PC-9 (cell line): ENCODE measurements around the gene SEC31B. TPM values are rescaled to one million over a fixed set of nuclear protein-coding genes. Genes with fewer than 3 reads are reported as not detected.

Experiments used
- BruUV-seq: library from RNA; stranded (reverse); fragments of 400-500 nt; replicated peaks from 2 replicates; lab custom pipeline; 2021; lab: Mats Ljungman, UMichigan
- CTCF ChIA-PET: fragments of 300-600 bp; sonication (Branson Sonifier 250); formaldehyde crosslinking; loops from one replicate; lab custom pipeline; 2022; ENCODE audit warnings: antibody characterized with exemption; lab: Charles Lee
- POLR2A ChIA-PET: fragments of 300-600 bp; sonication (Branson Sonifier 250); formaldehyde crosslinking; loops from one replicate; lab custom pipeline; 2022; ENCODE audit warnings: antibody characterized with exemption; ENCODE audit not compliant: unreplicated experiment; lab: Charles Lee
- DNase-seq, 2 experiments: peaks; one replicate each; pipeline versions ENCODE4 v3.0.0 to v3.0.0-alpha.2; 2015 to 2022; ENCODE audit warnings: mixed read lengths in 1 of 2
- H2AFZ ChIP-seq: fragments of 200-600 bp; sonication (generic); 2 replicates; pipeline ENCODE4 v1.8.1; 2017; ENCODE audit warnings: antibody characterized with exemption
- H3F3A ChIP-seq: fragments of 200-600 bp; sonication (generic); 2 replicates; pipeline ENCODE4 v1.8.1; 2017; ENCODE audit warnings: antibody characterized with exemption, mild to moderate bottlenecking, low read depth; ENCODE audit not compliant: insufficient read depth
- H3K27ac ChIP-seq: fragments of 200-600 bp; sonication (generic); 2 replicates; pipeline ENCODE4 v1.6.1; 2016; ENCODE audit warnings: mixed run types
- H3K27me3 ChIP-seq: fragments of 200-600 bp; sonication (generic); 2 replicates; pipeline ENCODE4 v1.6.1; 2016; ENCODE audit warnings: low read depth, mixed run types; ENCODE audit not compliant: insufficient read depth
- H3K36me3 ChIP-seq: fragments of 200-600 bp; sonication (generic); 2 replicates; pipeline ENCODE4 v1.6.1; 2016; ENCODE audit warnings: low read depth, mixed run types
- H3K4me1 ChIP-seq: fragments of 200-600 bp; sonication (generic); replicated peaks from 2 replicates; pipeline ENCODE4 v1.6.1; 2016; ENCODE audit warnings: mixed run types; ENCODE audit not compliant: insufficient read depth
- H3K4me2 ChIP-seq: fragments of 200-600 bp; sonication (generic); 2 replicates; pipeline ENCODE4 v1.6.1; 2017; ENCODE audit warnings: mixed run types
- H3K4me3 ChIP-seq: fragments of 200-600 bp; sonication (generic); 2 replicates; pipeline ENCODE4 v1.6.1; 2016; ENCODE audit warnings: mixed run types
- H3K79me2 ChIP-seq: fragments of 200-600 bp; sonication (generic); 2 replicates; pipeline ENCODE4 v1.6.1; 2017; ENCODE audit warnings: low read depth, mixed run types
- H3K9me2 ChIP-seq: fragments of 200-600 bp; sonication (generic); 2 replicates; pipeline ENCODE4 v1.8.1; 2017; ENCODE audit warnings: mild to moderate bottlenecking; ENCODE audit not compliant: insufficient read depth
- H3K9me3 ChIP-seq: fragments of 200-600 bp; sonication (generic); 2 replicates; pipeline ENCODE4 v1.8.1; 2016; ENCODE audit warnings: low read depth; ENCODE audit not compliant: insufficient read depth
- H4K20me1 ChIP-seq: fragments of 200-600 bp; sonication (generic); 2 replicates; pipeline ENCODE4 v1.8.1; 2017; ENCODE audit not compliant: insufficient read depth
- EZH2 ChIP-seq: fragments of 200-600 bp; sonication (generic); IDR thresholded peaks from 2 replicates; pipeline ENCODE4 v1.8.0; 2017; ENCODE audit warnings: antibody characterized with exemption, low read depth
- intact Hi-C: fragments of 100-400 bp; cut with micrococcal nuclease; formaldehyde crosslinking; loops from one replicate; pipeline ENCODE4 v1.10.0; 2022; ENCODE audit not compliant: unreplicated experiment
- total RNA-seq: library from RNA; stranded (reverse); gene quantifications from 2 replicates; pipeline ENCODE4 v1.2.3, GENCODE V29; 2021
- TF ChIP-seq, protein P1 (sequence below): fragments of 200-600 bp; sonication (generic); conservative IDR thresholded peaks from 2 replicates; pipeline ENCODE4 v1.6.1; 2017; ENCODE audit warnings: mixed run types, antibody characterized with exemption, mild to moderate bottlenecking, moderate library complexity

Gene SEC31B
- total RNA-seq, 1 experiment from 2014 or later: 7.4 TPM

DNA sequence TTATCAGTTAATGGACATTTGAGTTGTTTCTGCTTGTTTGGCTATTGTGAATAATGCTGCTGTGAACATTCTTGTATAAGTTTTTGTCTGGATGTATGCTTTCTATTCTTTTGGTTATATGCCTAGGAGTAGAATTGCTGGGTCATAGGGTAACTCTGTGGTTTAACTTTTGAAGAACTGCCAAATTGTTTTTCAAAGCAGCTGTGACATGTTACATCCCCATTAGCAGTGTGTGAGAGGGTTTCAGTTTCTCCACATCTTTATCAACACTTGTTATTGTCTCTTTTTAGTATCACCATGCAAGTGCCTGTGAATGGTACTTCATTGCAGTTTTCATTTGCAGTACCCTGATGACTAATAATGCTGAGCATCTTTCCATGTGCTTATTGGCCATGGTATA is 12.1 kb upstream of the SEC31B start:
- H3K27ac ChIP-seq: no peak overlapping the region
- no peaks in the 10 kb centered on the region for H3K27me3 ChIP-seq
- POLR2A ChIA-PET: no interaction called here
- no peak for DNase-seq
- no peak overlapping the region for H2AFZ ChIP-seq
- peaks cover 16% of the 10 kb centered on the region; the same call in 1 of the 2 replicates for H3K4me1 ChIP-seq
- TF ChIP-seq EZH2: no peak
- TF ChIP-seq, protein P1, sequence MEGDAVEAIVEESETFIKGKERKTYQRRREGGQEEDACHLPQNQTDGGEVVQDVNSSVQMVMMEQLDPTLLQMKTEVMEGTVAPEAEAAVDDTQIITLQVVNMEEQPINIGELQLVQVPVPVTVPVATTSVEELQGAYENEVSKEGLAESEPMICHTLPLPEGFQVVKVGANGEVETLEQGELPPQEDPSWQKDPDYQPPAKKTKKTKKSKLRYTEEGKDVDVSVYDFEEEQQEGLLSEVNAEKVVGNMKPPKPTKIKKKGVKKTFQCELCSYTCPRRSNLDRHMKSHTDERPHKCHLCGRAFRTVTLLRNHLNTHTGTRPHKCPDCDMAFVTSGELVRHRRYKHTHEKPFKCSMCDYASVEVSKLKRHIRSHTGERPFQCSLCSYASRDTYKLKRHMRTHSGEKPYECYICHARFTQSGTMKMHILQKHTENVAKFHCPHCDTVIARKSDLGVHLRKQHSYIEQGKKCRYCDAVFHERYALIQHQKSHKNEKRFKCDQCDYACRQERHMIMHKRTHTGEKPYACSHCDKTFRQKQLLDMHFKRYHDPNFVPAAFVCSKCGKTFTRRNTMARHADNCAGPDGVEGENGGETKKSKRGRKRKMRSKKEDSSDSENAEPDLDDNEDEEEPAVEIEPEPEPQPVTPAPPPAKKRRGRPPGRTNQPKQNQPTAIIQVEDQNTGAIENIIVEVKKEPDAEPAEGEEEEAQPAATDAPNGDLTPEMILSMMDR: no peak
- H3K79me2 ChIP-seq: peaks cover 29% of the 10 kb centered on the region
- intact Hi-C loops: no loop called here
- 0 out of 2 replicates have a peak, but pooled peaks cover 2% of the 10 kb centered on the region for H4K20me1 ChIP-seq
- no peaks in the 10 kb centered on the region for H3K9me2 ChIP-seq
- no peaks in the 10 kb centered on the region for H3F3A ChIP-seq
- no TSS peak for BruUV-seq
- no peak overlapping the region for H3K4me2 ChIP-seq
- no peaks in the 10 kb centered on the region for H3K36me3 ChIP-seq
- H3K4me3 ChIP-seq: no peak overlapping the region
- CTCF ChIA-PET: no interaction called here
- H3K9me3 ChIP-seq: no peaks in the 10 kb centered on the region

DNA sequence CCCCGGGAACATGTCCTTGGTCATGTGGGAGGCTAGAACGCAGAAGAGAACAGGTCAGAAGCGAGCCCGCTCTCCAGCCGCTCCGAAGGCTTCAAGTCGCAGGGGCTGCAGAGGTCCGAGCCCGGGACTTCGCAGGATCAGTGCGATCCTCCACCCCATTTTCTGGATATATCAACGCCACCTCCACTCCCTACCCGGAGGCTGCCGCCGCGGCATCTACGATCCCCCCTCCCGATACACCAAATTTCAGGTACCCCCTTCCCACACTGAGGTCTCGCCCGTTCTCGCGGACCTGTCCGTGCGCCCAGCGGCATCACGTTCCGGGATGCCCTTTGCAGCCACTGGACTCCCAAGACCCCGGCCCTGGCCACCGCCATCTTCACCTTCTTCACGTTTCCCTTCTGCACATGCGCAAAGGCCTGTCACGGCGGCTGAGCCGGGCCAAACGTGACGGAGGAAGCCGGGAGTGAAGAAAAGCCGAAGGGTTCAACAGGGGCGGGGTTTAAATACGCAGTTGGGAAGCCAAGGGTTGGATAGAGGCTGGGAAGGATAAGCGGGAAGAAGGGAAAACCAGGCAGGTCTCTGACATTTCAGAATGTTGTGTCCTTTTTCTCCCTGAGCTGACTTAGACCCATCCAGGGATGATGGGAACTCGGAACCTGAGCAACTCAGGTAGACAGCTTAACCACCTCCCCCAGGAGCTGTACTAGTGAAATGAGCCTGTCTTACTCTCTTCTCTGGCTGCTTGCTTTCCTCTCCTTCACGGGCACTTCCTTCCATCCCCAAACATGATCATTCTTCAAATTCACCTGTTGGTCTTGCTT is 10.0 kb upstream of the SEC31B start, which contains the start of gene NDUFB8:
NDUFB8 (minus strand) TSS at position 397 of the 824 bp plus-strand sequence; CDS start at position 377, 20 bp downstream.
- ChIA-PET POLR2A (no interaction called here), CTCF (no interaction called here)
- Histone ChIP-seq H3K36me3 (no peaks in the 10 kb centered on the region), H2AFZ (peak within 1 kb of the TSS; percentile 97), H3K4me1 (0 out of 2 replicates have a peak, but pooled peaks cover 12% of the 10 kb centered on the region), H3K4me2 (peak within 1 kb of the TSS; percentile 84), H3K9me3 (no peaks in the 10 kb centered on the region), H3F3A (no peaks in the 10 kb centered on the region), H3K79me2 (peaks cover 20% of the 10 kb centered on the region; the same call in 1 of the 2 replicates), H3K9me2 (no peaks in the 10 kb centered on the region), H4K20me1 (no peaks in the 10 kb centered on the region), H3K27ac (no peak within 1 kb of the TSS), H3K4me3 (peak within 1 kb of the TSS; percentile 94), H3K27me3 (no peaks in the 10 kb centered on the region)
- intact Hi-C loops: no loop called here
- peak; percentile 37 to 59 for DNase-seq
- BruUV-seq: no TSS peak
- no peak for TF ChIP-seq EZH2
- TF ChIP-seq, protein P1: no peak

DNA sequence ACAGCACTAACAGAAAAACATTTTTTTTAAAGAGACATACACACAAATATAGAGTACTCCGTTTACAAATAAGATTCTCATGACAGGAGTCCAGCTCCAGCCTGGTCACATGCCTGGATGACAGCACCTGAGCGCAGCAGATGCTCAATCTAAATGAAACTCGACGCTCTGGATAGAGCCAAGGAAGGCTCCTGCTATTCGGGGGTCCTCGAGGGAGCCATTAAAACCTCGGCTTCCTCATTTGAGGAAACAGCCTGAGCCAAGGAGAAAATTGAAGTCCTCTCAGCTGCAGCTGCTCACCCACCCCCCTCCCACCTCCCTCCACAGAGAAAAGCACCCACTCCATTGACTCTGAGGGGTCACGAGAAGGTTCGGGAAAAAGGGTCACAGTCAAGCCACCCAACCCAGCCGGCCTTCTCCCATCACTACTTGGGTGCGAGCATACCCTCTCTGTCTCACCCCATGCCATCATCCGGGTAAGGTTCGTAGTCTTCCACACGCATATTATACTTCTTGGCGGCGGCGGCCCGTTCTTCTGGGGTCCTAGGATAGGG is 9.3 kb upstream of the SEC31B start:
- H3K36me3 ChIP-seq: no peaks in the 10 kb centered on the region
- H3F3A ChIP-seq: no peaks in the 10 kb centered on the region
- ChIA-PET POLR2A (no interaction called here), CTCF (no interaction called here)
- no TSS peak for BruUV-seq
- intact Hi-C loops: no loop called here
- H2AFZ ChIP-seq: peak overlapping the region; percentile 97
- no peaks in the 10 kb centered on the region for H3K27me3 ChIP-seq
- H3K79me2 ChIP-seq: peaks cover 20% of the 10 kb centered on the region; the same call in 1 of the 2 replicates
- H3K27ac ChIP-seq: no peak overlapping the region
- H3K4me2 ChIP-seq: peak overlapping the region; percentile 84
- H3K4me1 ChIP-seq: 0 out of 2 replicates have a peak, but pooled peaks cover 12% of the 10 kb centered on the region
- H3K4me3 ChIP-seq: peak overlapping the region; percentile 94
- DNase-seq: no peak
- no peaks in the 10 kb centered on the region for H3K9me2 ChIP-seq
- H3K9me3 ChIP-seq: no peaks in the 10 kb centered on the region
- H4K20me1 ChIP-seq: no peaks in the 10 kb centered on the region
- TF ChIP-seq, protein P1: no peak
- TF ChIP-seq EZH2: no peak
